Activated naive CD4-positive, alpha-beta T cell (primary cell): ENCODE data around the gene SRGAP1.
"Not testable (repeated sequence)": the region's sequence is repeated elsewhere in the genome, so short reads cannot be mapped to it uniquely, and the experiment has no call there.

ENCODE experiments used
- DNase-seq, 4 experiments: peaks; one replicate each; lab custom pipeline; 2025; lab: John Stamatoyannopoulos, UW

Gene SRGAP1

DNA sequence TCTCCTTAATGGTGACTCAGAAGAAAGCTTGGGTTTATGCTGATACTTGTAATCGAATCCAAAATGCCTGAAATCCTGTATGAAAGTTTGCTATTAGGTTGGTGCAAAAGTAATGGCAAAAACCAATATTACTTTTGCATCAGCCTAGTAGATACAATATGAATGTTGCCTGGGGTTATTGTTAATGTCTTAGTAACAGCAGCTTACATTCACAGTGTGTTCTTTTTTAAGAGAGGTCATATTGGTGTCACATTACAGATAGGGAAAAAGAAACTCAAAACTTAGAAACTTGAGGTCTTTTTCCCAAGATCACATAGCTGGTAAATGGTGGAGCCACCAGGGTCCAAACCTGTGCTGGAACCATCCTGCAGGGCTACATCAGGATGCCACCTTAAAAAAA, 25.2 kb downstream of the SRGAP1 start:
- DNase-seq: no peak

DNA sequence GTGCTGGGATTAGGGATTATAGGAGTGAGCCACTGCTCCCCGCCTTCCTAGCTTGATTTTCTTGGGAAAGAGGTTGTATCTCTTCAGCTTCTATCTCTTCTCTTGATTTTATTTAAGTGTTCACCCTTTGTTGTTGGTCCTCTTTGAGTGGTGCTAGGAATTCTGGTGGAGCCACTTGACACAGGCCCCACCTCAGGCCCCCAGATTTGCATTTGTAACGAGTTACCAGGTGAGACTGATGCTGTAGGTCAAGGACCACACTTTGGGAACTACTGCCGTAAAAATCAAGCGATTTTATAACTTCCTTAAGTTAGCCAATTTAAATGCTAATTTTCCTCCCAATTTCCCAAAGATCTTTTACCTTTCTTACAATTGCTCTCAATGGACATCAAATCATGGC, 26.3 kb downstream of the SRGAP1 start:
- no peak for DNase-seq

DNA sequence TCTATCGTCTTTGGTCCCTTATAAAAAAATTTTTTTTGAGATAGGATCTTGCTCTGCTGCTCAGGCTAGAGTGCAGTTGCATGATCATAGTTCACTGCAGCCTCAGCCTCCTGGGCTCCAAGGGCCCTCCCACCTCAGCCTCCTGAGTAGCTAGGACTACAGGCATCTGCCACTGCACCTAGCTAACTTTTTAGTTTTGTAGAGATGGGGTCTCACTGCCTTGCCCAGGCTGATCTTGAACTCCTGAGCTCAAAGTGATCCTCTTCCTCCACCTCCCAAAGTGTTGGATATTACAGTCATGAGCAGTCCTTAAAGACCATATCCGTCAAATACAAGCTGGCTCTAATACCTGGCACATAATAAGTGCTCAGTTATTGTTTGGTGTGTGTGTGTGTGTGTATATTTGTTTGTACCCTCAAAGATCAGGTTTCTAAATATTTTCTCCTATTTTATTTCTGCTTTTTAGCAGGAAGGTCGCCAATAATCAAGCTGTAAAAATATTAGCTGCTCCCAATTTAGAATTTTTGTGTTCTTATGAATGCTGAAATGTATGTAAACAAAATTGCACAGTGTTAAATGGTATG, 30.5 kb downstream of the SRGAP1 start:
- DNase-seq: no peak

DNA sequence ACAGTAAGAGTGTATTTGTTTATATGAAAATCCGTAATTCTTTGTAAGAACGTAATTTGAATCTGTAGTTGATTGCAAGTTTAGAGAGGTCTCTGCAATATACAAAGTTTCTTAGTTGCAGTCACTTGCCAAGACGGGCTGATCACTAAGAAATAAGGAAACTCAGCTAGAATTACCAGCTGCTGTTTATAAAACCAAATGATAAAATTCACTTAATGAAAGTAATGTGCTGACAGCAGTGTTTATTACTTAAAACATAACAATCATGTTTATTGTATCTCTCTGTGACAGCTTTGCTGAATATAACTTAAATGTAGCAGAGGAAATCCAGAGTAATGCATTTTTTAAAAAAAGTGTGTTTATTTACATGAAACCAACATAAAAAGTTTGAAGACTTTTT, 31.2 kb downstream of the SRGAP1 start:
- no peak for DNase-seq

DNA sequence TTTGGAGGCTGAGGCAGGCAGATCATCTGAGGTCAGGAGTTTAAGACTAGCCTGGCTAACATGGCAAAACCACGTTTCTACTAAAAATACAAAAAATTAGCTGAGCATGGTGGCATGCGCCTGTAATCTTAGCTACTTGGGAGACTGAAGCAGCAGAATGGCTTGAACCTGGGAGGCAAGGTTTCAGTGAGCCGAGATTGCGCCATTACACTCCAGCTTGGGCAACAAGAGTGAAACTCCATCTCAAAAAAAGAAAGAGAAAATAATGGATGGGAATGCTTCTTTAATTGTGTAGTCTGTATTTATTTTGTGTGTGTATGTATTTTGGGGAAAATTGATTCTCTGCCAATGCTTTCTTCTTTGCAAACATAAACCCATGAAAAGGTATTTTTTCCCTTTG, 32.5 kb downstream of the SRGAP1 start:
- no peak for DNase-seq

DNA sequence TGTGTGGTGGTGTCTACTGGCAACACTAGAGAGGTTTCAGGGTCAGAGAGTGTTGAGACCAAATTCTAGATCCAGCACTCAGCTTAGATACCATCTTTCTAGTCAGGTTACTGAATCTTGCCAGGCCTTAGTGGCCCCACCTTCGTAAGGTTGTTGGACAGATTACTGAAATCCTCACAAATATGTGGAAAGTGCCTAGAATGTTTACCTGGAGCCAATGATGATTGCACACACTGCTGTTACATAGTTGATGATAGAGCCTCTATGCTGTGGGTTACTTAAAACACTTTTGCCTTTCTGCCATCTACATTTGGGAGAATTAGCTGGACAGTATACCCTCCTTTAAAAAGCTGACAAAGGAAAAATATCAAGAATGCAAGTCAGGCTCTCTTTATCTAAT, 33.2 kb downstream of the SRGAP1 start:
- no peak for DNase-seq

DNA sequence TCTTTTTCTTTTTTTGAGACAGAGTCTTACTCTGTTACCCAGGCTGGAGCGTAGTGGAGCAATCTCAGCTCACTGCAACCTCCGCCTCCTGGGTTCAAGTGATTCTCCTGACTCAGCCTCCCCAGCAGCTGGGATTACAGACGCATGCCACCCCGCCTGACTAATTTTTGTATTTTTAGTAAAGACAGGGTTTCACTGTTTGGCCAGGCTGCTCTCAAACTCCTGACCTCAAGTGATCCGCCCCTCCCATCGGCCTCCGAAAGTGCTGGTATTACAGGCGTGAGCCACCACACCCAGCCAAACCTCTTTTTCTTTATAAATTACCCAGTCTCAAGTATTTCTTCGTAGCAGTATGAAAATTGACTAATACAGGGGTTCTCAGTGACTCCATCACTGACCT, 35.7 kb downstream of the SRGAP1 start:
- DNase-seq: not testable (repeated sequence)

DNA sequence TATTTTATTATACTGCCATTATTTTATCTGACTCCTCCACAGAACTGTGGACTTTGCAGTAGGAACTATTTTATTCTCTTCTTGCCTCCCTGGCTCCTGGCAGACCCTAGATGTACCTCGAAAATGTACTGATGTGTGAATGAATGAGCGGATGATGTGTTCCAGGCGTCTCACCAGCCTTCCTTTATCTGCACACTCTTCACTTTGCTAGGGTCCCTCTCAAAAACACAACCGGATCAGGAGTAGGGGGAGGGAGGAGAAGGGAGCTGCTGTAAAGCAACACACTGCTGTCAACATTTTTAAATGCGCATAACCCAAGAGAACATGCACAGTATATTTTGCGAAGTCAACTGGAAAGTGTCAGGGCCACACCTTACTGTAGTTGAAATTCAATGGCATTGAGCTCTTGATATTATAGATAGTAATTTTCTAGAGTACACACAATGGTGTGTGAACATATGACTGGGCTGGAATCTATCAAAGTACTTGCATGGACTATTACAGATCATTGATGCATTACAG, 36.3 kb downstream of the SRGAP1 start:
- DNase-seq: no peak

DNA sequence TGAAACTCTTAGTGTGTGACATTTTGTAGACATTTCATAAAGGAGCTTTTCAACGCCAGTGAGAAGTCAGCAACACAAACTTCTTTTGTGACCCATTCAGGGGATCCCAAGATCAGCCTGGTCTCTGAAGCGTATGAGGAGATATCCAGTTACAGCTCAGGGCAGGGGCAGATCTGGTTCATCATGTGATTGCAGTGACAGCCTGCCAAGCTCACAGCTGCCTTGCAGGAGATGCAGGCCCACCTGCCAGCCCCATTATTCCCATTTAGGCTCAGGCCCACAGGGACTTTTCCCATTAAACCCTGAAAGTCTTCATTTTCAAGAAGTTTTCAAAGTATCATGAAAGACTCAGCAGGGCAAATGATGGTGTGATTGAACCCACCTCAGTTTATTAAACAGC, 38.3 kb downstream of the SRGAP1 start:
- no peak for DNase-seq

DNA sequence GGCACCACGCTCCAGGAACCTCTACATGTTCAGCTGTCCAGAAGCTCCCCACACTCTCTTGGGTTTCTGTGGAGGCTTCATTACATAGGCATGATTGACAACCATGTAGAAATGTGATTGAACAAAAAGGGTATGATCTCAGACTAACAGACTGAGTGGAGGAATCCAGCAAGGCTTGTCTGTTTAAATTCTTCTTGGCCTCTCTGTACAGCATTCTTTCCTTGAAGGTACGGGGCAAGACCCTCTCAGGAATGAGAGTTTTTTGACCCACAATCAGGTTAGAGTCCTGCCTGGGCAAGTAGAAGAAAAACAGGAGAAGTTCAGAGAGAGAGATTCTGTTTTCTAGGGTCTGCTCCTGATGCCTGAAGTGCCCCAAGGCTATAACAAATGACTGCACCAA, 40.9 kb downstream of the SRGAP1 start:
- no peak for DNase-seq

DNA sequence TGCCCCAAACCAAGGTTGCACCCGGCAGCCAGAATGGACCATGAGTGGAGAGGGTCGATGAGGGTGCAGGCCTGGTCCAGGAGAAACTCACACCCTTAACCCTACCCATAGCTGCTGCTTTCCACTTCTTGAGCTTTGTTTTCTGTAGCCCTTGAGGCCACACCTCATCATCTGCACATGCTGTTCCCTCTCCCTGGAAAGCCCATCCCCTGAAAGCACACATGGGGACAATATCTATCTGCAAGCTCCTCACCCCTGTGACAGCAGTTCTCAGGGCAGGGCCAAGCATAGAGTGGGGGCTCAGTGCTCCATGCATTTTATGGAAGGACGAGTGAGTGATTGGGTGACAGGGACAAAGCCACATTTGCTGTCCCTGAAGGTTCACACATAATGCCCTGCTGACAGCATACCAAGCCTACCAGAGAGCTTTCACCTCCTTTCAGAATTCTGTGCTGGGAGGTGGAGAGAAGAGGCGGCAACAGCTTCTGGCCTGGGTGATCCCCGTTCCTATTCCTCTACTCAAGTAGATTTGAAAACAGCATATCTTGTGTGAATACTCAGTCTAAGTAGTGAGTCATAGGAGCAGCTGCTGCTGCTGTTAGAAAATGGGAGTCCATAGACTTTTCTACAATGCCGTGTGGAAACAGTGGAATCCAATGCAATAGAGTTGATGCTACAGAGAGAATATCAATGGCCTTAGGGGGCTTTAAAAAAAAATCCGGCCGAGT, 44.6 kb downstream of the SRGAP1 start:
- DNase-seq: no peak

DNA sequence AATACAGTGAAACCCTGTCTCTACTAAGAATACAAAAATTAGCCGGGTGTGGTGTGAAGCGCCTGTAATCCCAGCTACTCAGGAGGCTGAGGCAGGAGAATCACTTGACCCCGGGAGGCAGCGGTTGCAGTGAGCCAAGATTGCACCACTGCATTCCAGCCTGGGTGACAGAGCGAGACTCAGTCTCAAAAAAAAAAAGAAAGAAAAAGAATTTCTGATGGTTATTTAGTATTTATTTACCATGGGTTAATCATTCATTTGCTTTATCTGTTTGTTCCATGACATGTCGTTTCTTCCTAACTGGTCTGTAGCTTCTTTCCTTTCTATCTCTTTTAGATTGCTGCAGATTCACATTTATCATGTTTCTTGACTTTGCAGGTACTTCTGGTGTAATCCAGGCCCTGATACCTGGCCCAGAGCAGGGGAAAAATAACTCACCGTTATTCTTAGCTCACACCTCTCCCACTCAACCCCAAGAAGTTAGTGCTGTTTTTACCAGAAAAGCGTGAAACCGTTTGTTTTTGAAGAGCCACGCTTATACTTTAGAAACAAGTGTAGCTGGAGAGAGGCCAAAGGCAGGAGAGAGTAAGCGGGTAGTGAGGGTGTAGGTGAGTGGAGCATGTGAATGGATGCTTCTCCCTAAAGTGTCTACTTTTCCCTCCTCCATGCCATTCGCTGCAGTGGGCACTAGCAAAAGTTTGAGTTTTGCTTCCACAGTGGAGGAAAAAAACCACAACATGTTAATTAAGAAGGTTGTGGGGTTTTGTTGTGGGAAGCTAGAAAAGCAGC, 45.4 kb downstream of the SRGAP1 start:
- no peak for DNase-seq

DNA sequence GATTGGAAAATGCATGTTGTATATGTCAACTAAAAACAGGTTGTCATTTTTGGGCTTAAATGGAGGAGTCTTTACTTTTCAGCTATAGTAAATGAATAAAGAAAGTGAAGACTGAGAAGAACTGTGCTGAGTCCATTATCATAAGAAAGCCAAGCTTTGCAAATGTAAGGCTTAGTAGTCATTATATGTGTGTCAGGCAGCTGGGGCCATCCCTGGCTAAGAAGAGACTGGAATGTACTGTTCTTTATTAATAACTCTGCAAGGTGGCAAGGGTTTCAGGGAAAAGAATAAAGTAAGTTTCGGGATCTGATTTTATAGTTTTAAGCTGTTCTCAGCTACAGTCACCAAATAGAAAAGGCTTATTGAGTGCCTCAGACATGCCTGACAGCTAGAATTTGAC, 48.7 kb downstream of the SRGAP1 start:
- DNase-seq: no peak

DNA sequence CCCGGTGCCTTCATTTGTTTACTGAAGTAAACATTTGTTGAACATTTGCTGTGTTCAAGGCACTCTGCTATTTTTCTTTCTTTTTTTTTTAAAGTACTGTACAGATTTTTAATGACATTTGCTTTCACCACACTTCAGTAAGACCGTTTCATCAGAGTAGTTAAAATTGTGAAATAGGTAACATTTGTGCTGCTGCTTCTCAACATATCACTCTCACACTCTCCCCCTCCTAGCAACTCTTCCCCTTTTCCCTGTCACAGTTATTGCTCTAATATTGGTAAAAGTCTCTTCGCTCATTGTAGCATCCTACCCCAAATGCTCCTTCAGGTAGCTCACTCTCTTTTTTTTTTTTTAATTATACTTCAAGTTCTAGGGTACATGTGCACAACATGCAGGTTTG, 49.6 kb downstream of the SRGAP1 start:
- no peak for DNase-seq

DNA sequence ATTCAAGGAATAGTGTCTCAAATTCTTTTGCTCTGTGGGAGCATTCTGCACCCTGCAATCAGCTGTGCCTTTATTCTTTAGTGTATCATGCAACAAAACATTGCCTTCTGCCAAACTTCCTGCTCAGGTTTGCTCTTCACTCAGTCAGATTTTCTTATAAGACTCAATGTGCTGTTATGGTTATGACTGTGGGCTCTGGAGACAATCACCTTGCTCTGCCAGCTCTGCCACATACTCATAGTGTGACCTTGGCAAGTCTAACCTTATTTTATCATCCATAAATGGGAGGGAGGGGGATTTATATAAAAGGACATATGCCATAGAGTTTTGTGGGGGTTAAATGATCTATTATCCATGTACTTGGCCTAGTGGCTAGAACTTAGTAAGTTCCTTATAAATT, 51.3 kb downstream of the SRGAP1 start:
- no peak for DNase-seq

DNA sequence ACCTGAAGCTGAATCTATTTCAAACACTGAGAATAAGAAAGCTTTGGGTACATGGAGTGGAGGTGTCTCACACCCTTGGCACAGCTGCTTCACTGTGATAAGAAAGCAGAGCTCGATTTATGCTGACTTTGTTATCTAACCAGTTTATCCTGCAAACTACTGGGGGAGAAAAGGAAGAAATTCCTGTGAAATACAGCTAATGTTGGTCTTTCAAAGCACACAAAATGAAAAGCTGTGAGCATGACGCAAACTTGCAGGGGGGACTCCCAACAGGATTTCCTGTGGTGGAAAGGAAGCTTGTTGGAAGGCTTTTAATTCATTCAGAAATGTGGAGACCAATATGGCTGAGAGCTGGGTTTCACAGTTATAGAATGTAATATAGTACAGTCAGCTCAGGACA, 53.4 kb downstream of the SRGAP1 start:
- no peak for DNase-seq

DNA sequence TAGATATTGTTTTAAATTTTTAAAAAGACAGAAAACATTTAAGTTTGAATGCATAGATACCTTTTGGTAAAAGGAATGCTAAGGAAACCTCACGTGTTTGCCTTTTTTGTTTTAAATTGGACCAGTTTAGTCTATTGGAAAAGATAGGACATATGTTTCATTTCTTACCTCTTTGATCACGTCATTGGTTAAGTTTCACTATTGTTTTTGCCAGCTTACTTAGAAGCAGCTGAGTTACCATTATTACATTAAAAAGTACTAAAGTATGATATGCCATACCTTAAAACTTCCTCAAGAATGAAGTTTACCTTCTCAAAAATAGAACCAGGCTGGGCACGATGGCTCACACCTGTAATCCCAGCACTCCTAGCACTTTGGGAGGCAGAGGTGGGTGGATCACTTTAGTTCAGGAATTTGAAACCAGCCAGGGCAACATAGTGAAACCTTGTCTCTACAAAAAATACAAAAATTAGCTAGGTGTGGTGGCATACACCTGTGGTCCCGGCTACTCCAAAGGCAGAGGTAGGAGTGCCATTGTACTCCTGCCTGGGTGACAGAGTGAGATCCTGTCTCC, 54.4 kb downstream of the SRGAP1 start:
- DNase-seq: no peak

DNA sequence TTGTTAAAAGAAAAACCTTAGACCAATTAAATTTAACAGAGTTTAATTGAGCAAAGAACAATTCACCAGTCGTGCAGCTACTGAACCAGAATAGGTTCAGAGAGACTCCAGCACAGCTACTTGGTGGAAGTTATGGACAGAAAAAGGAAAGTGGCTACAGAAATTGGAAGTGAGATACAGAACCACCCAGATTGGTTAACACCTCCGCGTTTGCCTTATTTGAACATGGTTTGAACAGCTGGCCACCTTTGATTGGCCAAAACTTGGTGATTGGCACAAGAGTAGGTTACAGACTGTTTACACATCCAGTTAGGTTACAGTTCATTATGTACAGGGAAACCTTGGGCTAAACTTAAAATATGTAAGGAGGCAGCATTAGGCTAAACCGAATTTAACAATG, 54.9 kb downstream of the SRGAP1 start:
- no peak for DNase-seq

DNA sequence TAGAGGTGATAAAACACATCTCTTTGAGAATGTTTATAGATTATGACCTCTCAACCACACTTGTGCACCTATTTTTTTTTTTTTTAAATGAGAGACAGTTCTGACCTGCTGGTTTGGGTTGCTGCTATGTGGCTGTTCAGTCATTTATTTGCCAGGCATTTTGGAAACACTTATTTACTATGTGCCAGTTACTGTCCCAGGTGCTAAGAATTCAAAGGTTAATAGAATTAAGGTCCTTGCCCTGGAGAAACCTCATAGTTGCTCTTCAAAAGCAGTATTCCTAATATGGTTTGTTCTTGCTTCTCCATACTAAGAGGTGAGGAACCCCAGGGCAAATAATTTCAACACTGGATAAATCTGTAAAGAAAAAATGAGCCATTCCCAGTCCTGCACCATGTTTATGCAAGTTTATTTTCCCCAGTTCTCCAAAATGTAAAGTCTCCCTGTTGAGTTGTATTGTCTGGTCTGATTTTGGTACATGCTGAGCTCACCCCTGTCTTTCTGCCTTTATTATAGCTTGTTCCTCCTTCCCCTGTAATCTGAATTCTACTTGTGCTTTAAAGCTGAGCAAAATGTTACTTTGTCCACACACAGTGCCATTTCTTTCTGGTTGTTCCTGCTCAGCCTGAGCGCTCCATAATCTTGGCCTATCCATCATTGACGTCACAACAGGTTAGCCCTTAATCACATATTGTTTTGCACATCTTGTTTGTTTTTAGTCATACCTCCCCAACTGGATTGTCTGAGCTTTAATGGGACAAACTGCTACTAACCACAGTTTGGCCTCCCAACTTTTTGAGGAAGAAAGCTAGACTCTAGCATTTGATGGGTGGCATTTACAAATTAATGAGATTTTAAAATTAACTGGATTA, 56.7 kb downstream of the SRGAP1 start:
- no peak for DNase-seq

DNA sequence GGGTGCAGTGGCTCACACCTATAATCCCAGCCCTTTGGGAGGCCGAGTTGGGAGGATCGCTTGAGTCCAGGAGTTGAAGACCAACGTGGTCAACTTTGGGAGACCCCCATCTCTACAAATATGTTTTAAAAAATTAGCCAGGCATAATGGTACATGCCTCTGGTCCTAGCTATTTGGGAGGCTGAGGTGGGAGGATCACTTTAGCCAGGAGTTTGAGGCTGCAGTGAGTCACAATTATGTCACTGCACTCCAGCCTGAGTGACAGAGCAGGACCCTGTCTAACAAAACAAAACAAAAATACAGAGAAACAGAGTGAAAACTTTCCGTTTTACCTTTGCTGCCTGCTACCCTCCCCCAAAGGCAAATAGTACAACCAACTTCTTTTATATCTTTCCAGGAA, 60.2 kb downstream of the SRGAP1 start:
- DNase-seq: no peak

DNA sequence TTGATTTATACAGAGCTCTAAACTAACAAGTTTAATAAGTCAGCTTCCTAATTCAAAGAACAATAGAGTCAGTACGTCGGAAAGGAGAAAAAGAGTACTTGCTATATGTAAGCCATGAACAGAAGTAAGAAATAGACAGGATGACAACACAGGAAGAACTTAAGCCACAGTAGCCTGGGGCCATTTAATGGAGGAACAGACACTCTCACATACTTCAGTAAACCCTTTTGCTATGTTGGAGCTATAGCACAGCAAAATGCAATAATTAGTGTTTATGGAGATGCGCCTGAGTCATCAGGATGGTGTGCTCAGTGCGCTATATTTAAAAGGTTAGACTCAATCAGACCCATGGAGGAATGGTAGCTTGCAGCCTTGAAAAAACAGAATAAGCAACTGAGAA, 61.0 kb downstream of the SRGAP1 start:
- no peak for DNase-seq

DNA sequence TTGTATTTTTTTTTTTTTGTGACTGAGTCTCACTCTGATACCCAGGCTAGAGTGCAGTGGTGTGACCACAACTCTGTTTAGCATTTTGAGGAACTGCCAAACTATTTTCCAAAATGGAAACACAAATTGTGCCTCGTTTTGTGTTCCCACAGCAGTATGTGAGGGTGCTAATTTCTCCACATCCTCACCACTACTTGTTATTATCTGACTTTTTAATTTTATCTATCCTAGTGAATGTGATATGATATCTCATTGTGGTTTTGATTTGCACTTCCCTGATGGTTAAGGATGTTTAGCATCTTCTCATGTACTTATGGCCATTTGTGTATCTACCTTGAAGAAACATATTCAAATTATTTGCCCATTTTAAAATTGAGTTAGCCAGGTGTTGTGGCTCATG, 62.4 kb downstream of the SRGAP1 start:
- DNase-seq: no peak
